ENCODE data around the gene GPT2.

GRCh38 chr16:46915483-46916025 is 31.4 kb downstream of the GPT2 start:
- TF ChIP-seq CTCF (IDR thresholded peaks at IDR 0.05): no peak
- TF ChIP-seq POLR2A (IDR thresholded peaks at IDR 0.05): no peak
